Duodenal mucosa (tissue), 2 donors: ENCODE measurements around the gene PRPF18.

Experiments used
- H3K27ac ChIP-seq: one replicate; pipeline ENCODE4 v1.7.0; 2013; ENCODE audit warnings: low read depth, low read length
- H3K27me3 ChIP-seq, 2 donors: one replicate each; pipeline ENCODE4 v1.7.0; 2013; ENCODE audit warnings: low read length in 2 of 2, control low read depth in 1 of 2; ENCODE audit not compliant: insufficient read depth in 2 of 2, control insufficient read depth in 1 of 2
- H3K36me3 ChIP-seq, 2 donors: one replicate each; pipeline ENCODE4 v1.7.0; 2013; ENCODE audit warnings: low read length in 2 of 2, control low read depth in 1 of 2; ENCODE audit not compliant: insufficient read depth in 2 of 2, control insufficient read depth in 1 of 2
- H3K4me1 ChIP-seq, 2 donors: one replicate each; pipeline ENCODE4 v1.7.0; 2013; ENCODE audit warnings: low read length in 2 of 2, control low read depth in 1 of 2; ENCODE audit not compliant: insufficient read depth in 2 of 2, control insufficient read depth in 1 of 2
- H3K4me3 ChIP-seq, 2 donors: one replicate each; pipeline ENCODE4 v1.7.0; 2013; ENCODE audit warnings: low read length in 2 of 2, low read depth in 1 of 2
- H3K9ac ChIP-seq, 2 donors: one replicate each; pipeline ENCODE4 v1.7.0; 2013; ENCODE audit warnings: low read length in 2 of 2, low read depth in 1 of 2
- H3K9me3 ChIP-seq, 2 donors: one replicate each; pipeline ENCODE4 v1.7.0; 2013; ENCODE audit warnings: low read length in 2 of 2, control low read depth in 1 of 2; ENCODE audit not compliant: control insufficient read depth in 1 of 2

PRPF18 gene

GRCh38 chr10:13660551-13660920, 73.8 kb downstream of the PRPF18 start:
- H3K27me3 ChIP-seq: no peaks in the 10 kb centered on the region
- H3K27ac ChIP-seq: no peak overlapping the region
- H3K4me3 ChIP-seq: no peak overlapping the region
- H3K9me3 ChIP-seq: no peaks in the 10 kb centered on the region
- no peak overlapping the region for H3K9ac ChIP-seq
- peaks cover 5 to 13% of the 10 kb centered on the region in 2 donors for H3K36me3 ChIP-seq
- H3K4me1 ChIP-seq: peaks cover 0 to 8% of the 10 kb centered on the region in 2 donors

- Histone ChIP-seq H3K27ac (no peak overlapping the region), H3K27me3 (no peaks in the 10 kb centered on the region), H3K4me3 (no peak overlapping the region), H3K36me3 (peaks cover 3 to 15% of the 10 kb centered on the region in 2 donors), H3K9ac (no peak overlapping the region), H3K4me1 (peaks cover 0 to 8% of the 10 kb centered on the region in 2 donors), H3K9me3 (no peaks in the 10 kb centered on the region)
Measured at GRCh38 chr10:13661256-13661655, 74.5 kb downstream of the PRPF18 start.

GRCh38 chr10:13665516-13666262, 78.9 kb downstream of the PRPF18 start:
- no peak overlapping the region for H3K4me3 ChIP-seq
- no peak overlapping the region for H3K27ac ChIP-seq
- H3K27me3 ChIP-seq: no peaks in the 10 kb centered on the region
- H3K4me1 ChIP-seq: peaks cover 0 to 11% of the 10 kb centered on the region in 2 donors
- H3K9me3 ChIP-seq: no peaks in the 10 kb centered on the region
- peaks cover 3 to 31% of the 10 kb centered on the region in 2 donors for H3K36me3 ChIP-seq
- H3K9ac ChIP-seq: no peak overlapping the region

- Histone ChIP-seq H3K9ac (no peak overlapping the region), H3K27me3 (no peaks in the 10 kb centered on the region), H3K36me3 (peaks cover 3 to 31% of the 10 kb centered on the region in 2 donors), H3K4me3 (no peak overlapping the region), H3K27ac (no peak overlapping the region), H3K9me3 (no peaks in the 10 kb centered on the region), H3K4me1 (peaks cover 0 to 11% of the 10 kb centered on the region in 2 donors)
Measured at GRCh38 chr10:13668126-13668525, 81.4 kb downstream of the PRPF18 start.

GRCh38 chr10:13669182-13669855, 82.6 kb downstream of the PRPF18 start:
- Histone ChIP-seq H3K4me1 (peaks cover 0 to 11% of the 10 kb centered on the region in 2 donors), H3K9ac (no peak overlapping the region), H3K27me3 (no peaks in the 10 kb centered on the region), H3K4me3 (no peak overlapping the region), H3K36me3 (peaks cover 3 to 31% of the 10 kb centered on the region in 2 donors), H3K27ac (no peak overlapping the region), H3K9me3 (no peaks in the 10 kb centered on the region)

GRCh38 chr10:13669901-13670300, 83.1 kb downstream of the PRPF18 start:
- peaks cover 3 to 31% of the 10 kb centered on the region in 2 donors for H3K36me3 ChIP-seq
- no peak overlapping the region for H3K27ac ChIP-seq
- H3K9me3 ChIP-seq: no peaks in the 10 kb centered on the region
- H3K27me3 ChIP-seq: no peaks in the 10 kb centered on the region
- H3K4me3 ChIP-seq: no peak overlapping the region
- peaks cover 0 to 11% of the 10 kb centered on the region in 2 donors for H3K4me1 ChIP-seq
- H3K9ac ChIP-seq: no peak overlapping the region

- no peak overlapping the region for H3K27ac ChIP-seq
- H3K9me3 ChIP-seq: no peaks in the 10 kb centered on the region
- peaks cover 3 to 29% of the 10 kb centered on the region in 2 donors for H3K36me3 ChIP-seq
- no peak overlapping the region for H3K9ac ChIP-seq
- H3K4me1 ChIP-seq: peaks cover 0 to 11% of the 10 kb centered on the region in 2 donors
- no peaks in the 10 kb centered on the region for H3K27me3 ChIP-seq
- no peak overlapping the region for H3K4me3 ChIP-seq
Measured at GRCh38 chr10:13670311-13670710, 83.5 kb downstream of the PRPF18 start.

- peaks cover 0 to 20% of the 10 kb centered on the region in 2 donors for H3K36me3 ChIP-seq
- no peak overlapping the region for H3K4me3 ChIP-seq
Measured at GRCh38 chr10:13671904-13672303, 85.1 kb downstream of the PRPF18 start.

GRCh38 chr10:13672548-13672947, 85.8 kb downstream of the PRPF18 start:
- Histone ChIP-seq H3K27me3 (no peaks in the 10 kb centered on the region), H3K36me3 (peaks cover 0 to 20% of the 10 kb centered on the region in 2 donors), H3K9me3 (no peaks in the 10 kb centered on the region), H3K4me1 (peaks cover 0 to 11% of the 10 kb centered on the region in 2 donors), H3K27ac (no peak overlapping the region), H3K9ac (no peak overlapping the region), H3K4me3 (no peak overlapping the region)

More at GRCh38 chr10:13671904-13672303, 85.1 kb downstream of the PRPF18 start:
- no peak overlapping the region for H3K9ac ChIP-seq
- peaks cover 0 to 11% of the 10 kb centered on the region in 2 donors for H3K4me1 ChIP-seq
- H3K9me3 ChIP-seq: no peaks in the 10 kb centered on the region
- H3K27ac ChIP-seq: no peak overlapping the region
- no peaks in the 10 kb centered on the region for H3K27me3 ChIP-seq

- Histone ChIP-seq H3K27ac (no peak overlapping the region), H3K9me3 (no peaks in the 10 kb centered on the region), H3K4me3 (no peak overlapping the region), H3K27me3 (no peaks in the 10 kb centered on the region), H3K36me3 (peaks cover 0 to 14% of the 10 kb centered on the region in 2 donors), H3K9ac (no peak overlapping the region), H3K4me1 (peaks cover 0 to 11% of the 10 kb centered on the region in 2 donors)
Measured at GRCh38 chr10:13673156-13673555, 86.4 kb downstream of the PRPF18 start.
